Activated CD4-positive, alpha-beta T cell treated with anti-CD3 and anti-CD28 coated beads for 1 hour (primary cell): ENCODE data around the gene DCTN1.

ENCODE experiments used
- DNase-seq: peaks from one replicate; pipeline ENCODE4 v3.0.0-alpha.2; 2020

The DCTN1 gene

DNA sequence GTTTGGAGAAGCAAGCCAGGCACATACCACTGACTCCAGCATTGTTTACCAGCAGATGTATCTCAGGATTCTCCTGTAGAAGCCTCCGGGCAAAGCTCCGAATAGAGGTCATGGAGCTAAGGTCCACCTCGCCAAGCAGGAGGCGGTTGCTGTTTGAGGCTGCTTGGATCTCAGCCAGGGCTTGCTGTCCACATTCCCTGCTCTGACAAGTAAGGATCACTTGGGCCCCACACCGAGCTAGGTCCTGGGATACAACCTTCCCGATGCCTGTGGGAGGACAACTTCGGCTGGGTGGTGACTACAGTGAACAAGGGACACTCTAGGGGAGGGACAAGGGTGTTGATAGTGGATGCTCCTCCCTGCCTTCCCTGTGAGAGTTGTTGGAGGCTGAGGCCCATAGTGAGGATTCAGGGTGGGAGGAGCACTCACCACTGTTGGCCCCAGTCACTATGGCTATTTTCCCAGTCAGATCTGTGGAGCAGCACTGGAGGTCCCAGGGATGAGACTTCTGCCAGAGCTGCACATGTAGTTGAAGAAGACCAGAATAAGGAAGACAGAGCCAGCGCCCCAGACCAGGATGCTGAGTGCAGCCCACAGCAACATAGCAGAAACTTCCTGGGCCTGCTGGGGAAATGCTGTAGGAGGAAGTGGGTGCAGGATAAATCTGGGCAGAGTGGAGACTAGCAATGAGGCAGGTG lies 33.0 kb upstream of the DCTN1 start:
- DNase-seq: no peak

DNA sequence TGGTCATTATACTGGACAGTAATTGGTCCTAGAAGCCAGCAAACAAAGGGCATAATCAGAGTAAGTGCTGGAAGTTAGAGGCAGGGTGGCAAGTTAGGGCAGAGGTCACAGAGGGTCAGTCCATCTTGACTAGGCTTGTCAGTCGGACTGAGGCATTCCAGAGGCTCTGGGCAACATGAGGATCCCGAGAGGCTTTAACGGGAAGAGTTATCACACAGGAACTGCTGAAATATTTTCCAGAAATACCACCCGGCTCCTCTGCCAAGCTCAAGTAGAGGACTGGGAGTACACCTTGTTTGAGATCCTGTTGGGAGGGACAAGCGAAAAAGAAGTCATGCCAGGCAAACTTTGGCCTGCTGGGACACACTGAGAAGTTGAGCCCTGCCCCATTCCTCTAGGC lies 27.6 kb upstream of the DCTN1 start:
- no peak for DNase-seq

DNA sequence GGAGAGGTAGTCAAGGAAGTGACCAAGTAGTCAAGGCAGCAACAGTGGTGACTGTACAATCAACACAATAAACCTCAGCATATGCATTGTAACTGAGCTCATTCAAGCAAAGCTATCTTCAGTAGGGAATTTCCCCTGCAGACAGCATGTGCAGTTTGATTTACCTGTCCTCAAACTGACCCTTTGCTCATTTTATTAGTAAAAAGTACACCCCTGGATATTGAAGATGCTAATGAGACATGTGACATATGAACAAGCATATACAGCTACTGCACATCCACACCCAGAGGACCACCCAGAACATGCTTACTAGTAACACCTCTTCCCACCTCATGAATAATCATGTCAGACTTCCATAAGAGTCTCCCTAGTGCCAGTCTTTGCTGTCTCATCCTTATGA lies 25.9 kb upstream of the DCTN1 start:
- DNase-seq: no peak

DNA sequence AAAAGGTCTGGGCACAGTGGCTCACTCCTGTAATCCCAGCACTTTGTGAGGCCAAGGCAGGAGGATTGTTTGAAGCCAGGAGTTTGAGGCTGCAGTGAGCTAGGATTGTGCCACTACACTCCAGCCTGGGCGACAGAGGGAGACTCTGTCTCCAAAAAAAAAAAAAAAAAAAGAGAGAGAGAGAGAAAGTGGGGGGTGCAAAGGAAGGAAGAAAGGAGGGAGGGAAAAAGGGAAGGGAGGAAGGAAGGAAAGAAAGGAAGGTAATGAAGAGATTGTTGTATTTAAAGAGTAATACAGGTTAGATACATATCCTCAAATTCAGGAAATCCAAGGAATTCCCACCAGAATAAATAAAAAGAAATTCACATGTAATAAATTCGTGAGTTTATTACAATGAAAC lies 21.8 kb upstream of the DCTN1 start:
- DNase-seq: no peak

DNA sequence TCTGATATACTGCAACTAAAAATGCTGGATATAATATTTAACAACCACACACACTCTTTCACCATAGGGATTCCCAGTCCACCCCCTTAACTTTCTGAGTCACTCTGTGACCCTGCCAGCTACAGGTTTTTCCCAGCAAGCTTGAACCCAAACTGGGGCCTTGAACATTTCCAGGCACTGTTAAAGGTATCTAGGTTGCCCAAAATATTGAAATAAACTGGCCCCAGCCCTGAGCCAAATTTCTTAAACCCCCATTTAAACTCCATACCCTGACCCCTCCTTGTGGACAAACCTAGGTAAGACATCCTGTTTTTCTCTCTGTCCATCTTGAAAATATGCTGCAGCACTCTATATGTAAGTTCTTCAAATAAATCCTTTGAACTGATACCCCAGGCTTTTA lies 19.7 kb upstream of the DCTN1 start:
- no peak for DNase-seq

DNA sequence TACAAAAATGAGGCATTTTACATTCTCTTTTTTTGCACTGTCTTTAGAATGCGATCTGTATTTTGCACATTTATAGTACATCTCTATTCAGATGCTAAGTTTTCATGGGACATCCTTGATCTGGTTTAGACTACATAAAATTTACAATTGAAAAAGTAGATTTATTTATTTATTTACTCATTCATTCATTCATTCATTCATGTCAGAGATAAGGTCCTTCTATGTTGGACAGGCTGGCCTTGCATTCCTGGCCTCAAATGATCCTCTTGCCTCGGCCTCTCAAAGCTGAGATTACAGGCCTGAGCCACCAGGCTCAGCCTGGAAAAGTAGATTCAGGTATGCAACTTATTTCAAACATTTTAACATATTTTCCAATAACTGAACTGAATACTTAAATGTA lies 16.0 kb upstream of the DCTN1 start:
- DNase-seq: no peak

DNA sequence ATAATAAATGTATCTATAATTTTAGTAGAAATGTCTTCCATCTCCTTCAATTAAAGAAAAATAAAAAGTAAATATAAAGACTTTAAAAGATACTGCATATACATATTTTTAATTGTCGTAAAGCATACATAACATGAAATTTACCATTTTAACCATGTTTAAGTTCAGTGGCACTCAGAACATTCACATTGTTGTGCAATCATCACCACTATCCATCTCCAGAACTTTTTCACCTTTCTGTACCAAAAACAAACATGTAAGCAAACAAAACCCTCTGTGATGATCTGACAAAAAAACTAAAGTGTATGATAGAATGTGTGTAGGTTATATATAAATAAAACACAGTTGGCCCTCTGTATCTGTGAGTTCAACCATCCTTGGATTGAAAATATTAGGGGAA lies 13.4 kb upstream of the DCTN1 start:
- no peak for DNase-seq

DNA sequence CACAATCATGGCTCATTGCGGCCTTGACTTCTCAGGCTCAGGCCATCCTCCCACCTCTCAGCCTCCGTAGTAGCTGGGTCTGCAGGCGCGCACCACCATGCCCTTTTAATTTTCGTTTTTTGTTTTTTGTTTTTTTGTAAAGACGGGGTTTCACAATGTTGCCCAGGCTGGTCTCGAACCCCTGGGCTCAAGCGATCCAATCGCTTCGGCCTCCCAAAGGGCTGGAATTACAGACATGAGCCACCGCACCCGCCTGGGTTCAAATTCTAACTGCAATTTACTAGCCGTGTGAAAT lies 12.3 kb upstream of the DCTN1 start:
- no peak for DNase-seq

DNA sequence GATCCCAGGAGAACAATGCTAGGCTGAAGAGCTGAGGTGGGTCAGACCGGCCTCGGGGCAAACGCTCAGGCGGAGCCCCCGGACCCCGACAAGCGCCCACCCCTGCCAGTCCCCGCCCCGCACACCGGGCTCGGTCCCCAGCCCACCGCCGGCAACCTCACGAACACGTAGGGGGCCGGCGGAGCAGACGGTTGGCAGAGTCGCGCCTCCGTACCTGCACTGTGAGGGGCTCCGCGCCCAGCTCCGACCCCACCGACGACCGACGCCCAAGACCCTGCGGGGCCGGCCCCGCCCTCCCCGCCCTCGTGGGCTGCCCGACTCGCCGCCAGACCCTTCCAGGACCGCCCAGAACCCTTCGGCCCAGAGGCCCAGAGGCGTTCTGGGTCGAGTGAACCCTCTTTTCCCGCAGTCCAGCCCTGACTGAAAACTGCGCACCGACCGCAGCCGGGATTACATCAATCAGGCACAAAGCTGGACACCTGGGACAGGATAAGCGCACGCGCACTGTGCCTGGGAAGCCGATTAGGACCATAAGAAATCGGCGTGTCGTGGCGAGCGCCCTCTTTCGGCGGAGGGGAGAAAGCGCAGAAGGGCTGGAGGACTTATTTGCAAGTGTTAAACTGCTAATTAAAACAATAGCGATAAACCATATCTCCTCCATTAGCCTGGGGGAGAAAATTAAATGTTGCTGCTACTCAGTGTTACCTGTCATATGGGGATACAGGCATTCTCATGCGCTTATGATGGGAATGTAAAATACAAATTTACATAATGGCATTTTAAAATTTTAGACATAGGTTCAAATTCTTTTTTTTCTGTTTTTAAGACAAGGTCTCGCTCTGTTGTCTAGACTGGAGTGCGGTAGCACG lies 11.7 kb upstream of the DCTN1 start:
- DNase-seq: peak; percentile 94

DNA sequence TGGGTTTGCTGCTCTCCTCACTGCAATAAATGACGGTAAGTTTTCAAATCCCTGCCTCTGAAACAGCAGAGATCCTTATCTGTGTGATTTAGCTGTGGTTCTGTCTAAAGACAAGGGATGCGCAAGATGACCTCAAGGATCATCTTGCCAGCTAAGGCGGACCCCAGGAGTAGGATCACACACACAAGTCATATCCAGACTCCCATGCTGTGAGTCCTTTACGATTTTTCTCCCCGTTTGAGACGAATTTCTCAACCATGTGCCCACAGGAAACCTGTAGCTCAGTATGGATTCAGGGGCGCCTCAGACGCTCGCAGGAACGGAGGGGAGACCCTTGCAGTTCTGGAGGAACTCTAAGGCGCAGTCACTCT lies 11.1 kb upstream of the DCTN1 start:
- no peak for DNase-seq

DNA sequence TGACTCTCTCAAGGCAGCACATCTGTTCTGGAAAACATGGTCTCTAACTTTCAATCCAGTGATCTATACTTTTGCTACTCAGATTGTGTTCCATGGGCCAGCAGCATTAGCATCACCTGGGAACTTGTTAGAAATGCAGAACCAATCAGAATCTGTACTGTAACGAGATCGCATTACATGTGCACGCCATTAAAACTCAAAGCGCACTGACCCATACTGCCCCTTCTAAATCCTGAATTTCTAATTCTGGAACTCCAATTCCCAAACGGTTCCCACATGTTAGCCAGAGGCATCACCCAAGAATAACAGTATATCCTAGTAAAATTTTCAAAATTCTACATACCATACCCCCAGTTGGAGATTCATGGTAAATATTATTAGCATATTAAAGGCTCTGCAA lies 10.5 kb upstream of the DCTN1 start:
- no peak for DNase-seq

DNA sequence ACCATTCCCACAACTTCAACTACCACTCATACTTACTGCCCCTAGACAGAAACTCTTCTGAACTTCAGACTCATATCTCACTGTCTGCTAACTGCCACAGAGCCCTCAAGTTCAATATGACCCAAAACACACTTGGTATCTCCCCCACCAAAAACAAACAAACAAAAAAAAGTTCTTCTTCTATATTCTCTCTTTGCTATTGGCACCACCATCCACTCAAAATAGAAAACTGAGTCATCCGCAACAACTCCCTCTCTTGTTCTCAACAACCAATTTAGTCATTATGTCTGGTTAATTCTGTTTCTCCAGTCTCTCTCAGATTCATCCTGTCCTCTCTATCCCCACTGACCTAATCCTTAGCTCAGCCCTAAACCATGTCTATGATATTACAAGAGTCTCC lies 7.2 kb upstream of the DCTN1 start:
- DNase-seq: no peak

DNA sequence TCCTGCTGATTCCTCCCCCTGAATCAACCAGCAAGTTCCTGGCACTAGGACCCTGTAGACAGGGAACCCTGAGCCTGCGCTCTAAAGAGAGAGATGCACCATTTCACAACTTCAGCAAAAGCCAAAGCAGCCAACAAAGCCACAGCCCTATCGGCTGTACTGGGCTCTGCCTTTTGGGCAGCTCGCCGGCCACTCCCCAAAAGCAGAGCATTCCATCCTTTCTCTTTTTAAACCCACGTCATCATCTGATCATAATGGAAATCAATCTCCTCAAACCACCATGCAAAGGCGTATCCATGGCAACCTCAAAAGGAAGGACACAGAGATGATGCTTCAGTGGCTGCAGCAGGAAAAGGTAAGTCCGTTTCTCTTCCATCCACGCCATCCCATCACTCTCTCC lies 5.3 kb upstream of the DCTN1 start:
- DNase-seq: no peak

DNA sequence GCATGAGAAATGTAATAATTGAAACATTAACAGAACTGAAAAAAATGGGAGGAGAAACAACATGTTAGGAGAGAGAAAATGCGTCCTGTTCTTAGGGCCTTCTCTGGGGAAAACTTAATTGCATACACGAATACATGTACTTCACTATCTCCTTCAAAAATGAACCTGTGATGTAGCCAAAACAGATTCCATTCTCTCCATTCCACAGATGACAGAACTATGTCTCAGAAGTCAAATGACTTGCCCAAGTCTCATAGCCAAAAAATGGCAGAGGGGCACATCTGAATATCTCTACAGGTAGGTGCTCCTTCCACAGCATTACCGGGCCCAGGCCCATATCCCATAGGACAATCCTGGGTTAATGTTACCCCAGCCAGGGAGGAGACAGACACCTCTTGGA lies 3.9 kb upstream of the DCTN1 start:
- DNase-seq: no peak

DNA sequence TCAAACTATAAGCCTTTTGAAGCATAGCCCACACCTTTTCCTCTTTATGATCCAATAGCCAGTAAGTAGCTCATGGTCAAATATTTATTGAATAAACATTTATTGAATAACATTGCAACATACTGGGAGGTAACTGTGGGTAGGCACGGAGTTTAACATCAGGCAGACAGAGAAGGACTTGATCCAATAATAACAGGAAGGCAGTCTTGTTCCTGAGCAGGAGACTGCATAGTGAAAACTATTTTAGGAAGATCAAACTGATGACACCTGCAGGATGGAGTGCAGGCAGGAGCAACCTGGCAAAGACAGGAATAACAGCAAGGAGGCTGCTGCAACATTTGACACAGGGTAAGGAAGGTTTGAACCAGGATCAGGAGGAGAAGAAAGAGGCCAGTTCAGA lies 3.1 kb upstream of the DCTN1 start:
- no peak for DNase-seq

DNA sequence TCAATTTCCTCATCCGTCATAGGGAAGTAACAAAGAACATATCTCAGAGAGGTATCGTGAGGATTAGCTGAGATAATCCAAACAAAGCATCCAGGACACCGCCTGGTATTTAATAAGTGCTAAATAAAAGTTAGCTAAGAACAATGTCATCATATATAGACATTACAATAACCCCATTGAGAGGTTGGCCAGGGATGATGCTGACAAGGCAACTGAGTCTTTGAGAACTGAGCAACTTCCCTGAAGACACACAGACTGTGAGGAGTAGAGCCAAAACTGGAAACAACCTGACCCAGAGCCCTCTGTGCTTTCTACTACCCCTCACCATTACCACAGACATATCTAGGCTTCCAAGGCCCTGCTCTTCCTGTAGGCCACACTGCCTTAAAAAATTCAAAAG lies 1.6 kb upstream of the DCTN1 start:
- DNase-seq: no peak

DNA sequence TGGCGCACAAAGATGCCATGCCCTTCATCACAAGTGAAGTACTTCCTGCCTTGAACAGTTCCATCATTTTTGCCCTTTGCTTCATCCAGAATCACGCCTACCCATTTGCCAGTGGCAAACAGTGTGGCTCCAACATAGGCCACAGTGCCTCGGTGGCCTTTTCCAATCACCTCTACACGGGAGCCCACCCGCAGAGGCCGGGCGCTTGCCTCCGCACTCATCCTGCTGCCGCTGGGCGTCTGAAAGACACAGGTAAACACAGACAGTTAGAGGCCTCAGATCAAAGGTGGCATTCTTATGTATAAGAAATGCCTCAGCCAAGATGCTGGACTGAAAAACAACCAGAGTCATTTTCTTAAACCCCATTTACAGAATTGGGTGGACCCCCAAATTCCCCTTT lies 2.1 kb downstream of the DCTN1 start:
- DNase-seq: no peak

DNA sequence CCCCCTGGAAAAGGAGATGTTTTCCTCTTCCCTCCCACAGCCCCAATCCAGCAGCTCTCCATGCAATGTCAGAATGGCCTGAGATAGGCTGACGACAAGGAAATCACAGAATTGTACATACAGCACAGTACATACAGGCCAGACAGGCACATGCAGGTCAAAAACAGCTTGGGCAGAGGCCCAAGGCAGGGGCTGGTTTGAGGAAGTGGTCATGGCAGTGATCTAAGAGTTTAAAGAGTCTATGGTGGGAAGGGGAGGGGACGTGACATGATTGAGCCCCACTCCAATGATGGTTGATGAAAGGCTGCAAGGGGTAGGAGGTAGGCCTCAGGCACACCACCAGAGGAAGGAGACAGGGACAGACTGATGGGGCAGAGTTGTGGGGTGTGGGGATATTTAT lies 4.3 kb downstream of the DCTN1 start:
- no peak for DNase-seq

DNA sequence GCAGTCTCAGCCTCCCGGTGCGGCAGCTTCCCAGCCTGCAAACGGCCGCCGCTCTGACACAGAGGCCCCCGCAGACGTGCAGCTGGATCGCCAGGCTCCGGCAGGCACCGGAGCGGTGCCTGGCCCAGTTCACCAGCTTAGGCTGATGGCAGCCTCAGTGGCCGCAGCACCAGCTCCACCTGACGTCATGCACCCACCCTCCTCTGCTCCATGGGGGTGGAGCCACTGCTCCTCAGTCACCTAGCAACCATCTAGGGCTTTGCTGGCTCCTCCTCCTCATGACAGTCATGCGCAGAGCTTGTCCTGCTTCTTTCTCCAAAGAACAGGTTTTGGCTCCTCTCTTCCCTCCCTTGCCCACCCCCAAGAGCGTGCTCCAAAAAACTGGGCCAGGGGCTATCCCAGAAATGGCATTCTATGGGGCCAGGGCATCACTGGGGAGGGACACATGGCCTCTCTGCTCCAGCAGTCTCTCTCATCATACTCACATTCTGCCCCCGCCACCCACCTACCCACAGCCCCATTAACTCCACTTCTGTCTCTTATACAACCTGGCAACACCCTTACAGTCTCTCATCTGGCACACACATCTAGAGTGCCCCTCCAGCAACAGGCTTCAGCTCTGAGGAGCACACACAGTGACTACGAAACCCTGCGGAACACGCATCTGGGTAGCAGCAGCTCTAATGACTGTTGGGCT lies 5.5 kb downstream of the DCTN1 start:
- no peak for DNase-seq

DNA sequence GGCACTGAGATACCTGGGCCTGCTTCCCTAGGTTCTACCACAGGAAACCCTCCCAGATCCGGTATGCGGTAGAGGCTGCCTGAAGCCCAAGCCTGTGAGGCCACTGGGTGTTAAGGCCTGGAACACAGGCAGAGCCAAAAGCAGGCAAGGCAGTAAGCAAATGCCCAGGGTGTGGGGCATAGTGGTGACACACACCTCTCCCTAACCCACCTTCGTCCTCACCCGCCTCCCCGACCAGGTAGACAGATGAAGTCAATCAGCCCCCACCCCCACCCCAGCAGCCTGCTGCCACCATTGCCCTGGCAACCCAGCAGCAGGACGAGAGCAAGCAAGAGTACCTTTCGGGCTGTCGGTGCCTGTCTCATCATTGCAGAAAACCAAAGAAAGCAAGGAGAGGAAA lies 6.1 kb downstream of the DCTN1 start:
- no peak for DNase-seq

DNA sequence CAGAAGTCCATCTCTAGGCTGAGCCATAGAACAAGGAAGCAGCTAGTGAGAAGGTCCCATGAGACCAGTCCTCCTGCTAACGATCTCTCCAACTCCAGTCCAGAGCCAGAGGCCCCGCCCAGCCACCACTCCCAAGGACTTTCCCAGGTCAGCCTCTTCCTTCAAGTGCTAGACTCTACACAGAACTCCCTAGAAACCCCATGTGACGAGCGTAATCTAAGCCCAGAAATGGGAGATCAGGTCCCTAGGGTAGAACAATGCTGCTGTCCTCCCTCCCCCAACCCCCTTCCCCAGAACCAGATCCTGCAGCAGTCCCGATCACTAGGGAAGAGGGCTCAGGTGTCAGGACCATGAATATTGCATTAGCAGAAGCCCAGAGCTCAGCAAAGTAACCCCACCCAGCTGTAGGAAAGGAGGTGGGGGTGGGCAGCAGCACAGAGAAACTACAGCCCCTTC lies 6.9 kb downstream of the DCTN1 start:
- DNase-seq: no peak

DNA sequence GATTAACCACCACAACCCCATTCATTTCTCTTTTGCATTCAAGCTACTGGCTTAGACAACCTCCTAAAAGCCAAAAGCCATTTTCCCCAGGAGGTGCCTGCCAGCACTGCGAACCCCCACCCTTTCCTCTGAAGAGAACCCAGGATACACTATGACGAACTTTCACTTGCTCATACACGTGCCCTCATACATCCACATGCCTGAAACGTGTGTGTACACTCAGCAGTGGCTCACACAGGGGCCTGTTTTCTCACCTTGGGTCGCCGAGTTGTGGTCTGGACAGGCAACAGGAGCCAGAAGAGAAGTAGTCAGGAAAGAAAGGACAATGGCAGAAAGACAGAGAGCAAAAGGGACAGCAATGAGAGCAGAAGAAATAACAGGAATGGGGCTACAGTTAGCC lies 7.4 kb downstream of the DCTN1 start:
- DNase-seq: no peak

DNA sequence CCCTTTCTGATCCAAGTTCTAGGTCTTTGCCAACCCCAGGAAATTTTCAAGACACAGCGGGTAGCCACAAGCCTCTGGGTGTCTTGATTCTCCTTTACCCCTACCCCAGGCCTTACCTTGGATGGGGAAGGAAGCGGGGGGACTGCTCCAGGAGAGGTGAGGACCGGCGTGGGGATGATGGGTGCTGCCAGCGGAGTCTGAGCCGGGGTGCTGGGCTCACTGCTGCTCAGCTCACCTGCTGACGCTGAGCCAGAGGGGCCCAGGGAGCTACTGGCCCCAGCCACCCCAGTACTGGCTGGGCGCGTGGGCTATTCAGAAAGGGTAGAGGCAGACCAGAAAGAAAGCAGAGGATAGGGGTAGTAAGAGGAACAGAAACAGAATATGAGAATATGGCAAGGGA lies 8.7 kb downstream of the DCTN1 start:
- no peak for DNase-seq

DNA sequence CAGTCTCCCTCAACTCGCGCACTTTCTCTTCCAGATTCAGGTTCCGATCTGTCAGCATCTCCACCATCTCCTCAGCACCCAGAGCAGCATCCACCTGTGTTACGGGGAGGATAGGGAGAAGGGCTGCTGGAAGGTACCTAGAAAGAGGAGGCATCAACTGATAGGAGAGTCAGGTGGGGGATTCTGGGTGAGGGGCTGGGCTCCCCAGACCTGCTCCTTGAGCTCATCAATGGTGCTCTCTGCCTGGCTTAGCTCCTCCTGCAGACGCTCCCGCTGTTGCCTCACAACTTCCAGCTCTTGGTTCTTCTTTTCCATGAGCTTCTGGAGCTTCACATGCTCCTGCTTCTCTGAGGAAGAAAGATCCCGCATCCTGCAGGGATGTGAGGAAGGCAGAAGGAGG lies 10.1 kb downstream of the DCTN1 start:
- DNase-seq: no peak
